Gastrocnemius medialis (tissue), 4 donors: ENCODE measurements around the gene ATOH7. TPM values are rescaled to one million over a fixed set of nuclear protein-coding genes. Genes with fewer than 3 reads are reported as not detected.

Experiments
- ATAC-seq, 2 donors: fragments of 150-250 bp; one replicate each; pipeline ENCODE4 v1.9.1; 2016
- DNase-seq, 2 donors: peaks; one replicate each; pipeline ENCODE4 v3.0.0-alpha.2; 2019
- H3K27ac ChIP-seq, 4 donors: fragments of 200-600 bp; sonication (generic); 1 replicate in 1 of 4; 2 replicates in 3 of 4; pipeline ENCODE4 v1.5.1; 2016 to 2018; ENCODE audit warnings: mild to moderate bottlenecking in 2 of 4, moderate library complexity in 1 of 4
- H3K27me3 ChIP-seq, 3 donors: fragments of 200-600 bp; sonication (generic) in 2 of 3; 1 replicate in 1 of 3; 2 replicates in 2 of 3; pipeline versions ENCODE4 v1.5.1 to v1.6.0; 2016 to 2019; ENCODE audit warnings: mild to moderate bottlenecking in 1 of 3, moderate library complexity in 1 of 3
- H3K36me3 ChIP-seq, 2 donors: fragments of 200-600 bp; sonication (generic) in 1 of 2; one replicate each; pipeline ENCODE4 v1.5.1; 2017 to 2018
- H3K4me1 ChIP-seq, 2 donors: fragments of 200-600 bp; sonication (generic) in 1 of 2; one replicate each; pipeline ENCODE4 v1.5.1; 2016 to 2017; ENCODE audit warnings: mild to moderate bottlenecking in 2 of 2
- H3K4me3 ChIP-seq, 4 donors: fragments of 200-600 bp; sonication (generic) in 3 of 4; 1 replicate in 1 of 4; 2 replicates in 3 of 4; pipeline ENCODE4 v1.5.1; 2016 to 2019; ENCODE audit warnings: mild to moderate bottlenecking in 2 of 4
- H3K9me3 ChIP-seq, 3 donors: fragments of 200-600 bp; sonication (generic) in 2 of 3; 1 replicate in 1 of 3; 2 replicates in 2 of 3; pipeline ENCODE4 v1.5.1; 2016 to 2019
- CTCF ChIP-seq, 5 experiments: fragments of 450-650 bp in 3 of 5; fragments of 200-600 bp in 2 of 5; sonication (generic) in 2 of 5; IDR thresholded peaks in 4 of 5; conservative IDR thresholded peaks in 1 of 5; 1 replicate in 4 of 5; 2 replicates in 1 of 5; pipeline ENCODE4 v1.5.1; 2016 to 2019; ENCODE audit warnings: antibody characterized with exemption in 5 of 5, mild to moderate bottlenecking in 3 of 5, moderate library complexity in 3 of 5
- POLR2A ChIP-seq, 2 donors: fragments of 450-650 bp; IDR thresholded peaks; one replicate each; pipeline ENCODE4 v1.6.1; 2017; ENCODE audit warnings: antibody characterized with exemption in 2 of 2, mild to moderate bottlenecking in 2 of 2, moderate library complexity in 2 of 2
- in situ Hi-C, 4 donors: fragments of 200-750 bp; cut with MboI; loops; one replicate each; pipeline versions ENCODE4 v1.15.0 to v1.8.0; 2017; ENCODE audit warnings: low sequenced_read_pairs in 4 of 4
- intact Hi-C: fragments of 100-400 bp; cut with DNase I; formaldehyde crosslinking; loops from one replicate; pipeline ENCODE4 v1.15.1; 2023; ENCODE audit warnings: low total_unique reads
- total RNA-seq, 4 donors: library from RNA; depleted of rRNA; stranded (reverse); fragments of >200 nt; gene quantifications; one replicate each; pipeline versions ENCODE4 v1.1.0 to v1.2.3, GENCODE V29; 2016

ATOH7 gene
- total RNA-seq, 4 donors from 2014 or later: not detected

- Histone ChIP-seq H3K27ac (no peak overlapping the region), H3K4me1 (no peaks in the 10 kb centered on the region), H3K36me3 (peaks cover 0 to 2% of the 10 kb centered on the region in 2 donors), H3K9me3 (no peaks in the 10 kb centered on the region), H3K27me3 (no peaks in the 10 kb centered on the region), H3K4me3 (no peak overlapping the region)
- TF ChIP-seq POLR2A (IDR thresholded peaks at IDR 0.05) (no peak), CTCF (IDR thresholded peaks at IDR 0.05 in 4 of 5, conservative IDR thresholded peaks at IDR 0.05 in 1 of 5) (no peak)
- intact Hi-C loops: no loop called here
- ATAC-seq (no peak), DNase-seq (no peak)
- in situ Hi-C loops: no loop called here
Observed at GRCh38 chr10:68222391-68222790, 9.5 kb downstream of the ATOH7 start.

- no peak for ATAC-seq
- intact Hi-C loops (no loop called here), in situ Hi-C loops (no loop called here)
- H3K9me3 ChIP-seq: no peaks in the 10 kb centered on the region
- DNase-seq: no peak
- TF ChIP-seq POLR2A (IDR thresholded peaks at IDR 0.05): no peak
- no peak for TF ChIP-seq CTCF (IDR thresholded peaks at IDR 0.05 in 4 of 5, conservative IDR thresholded peaks at IDR 0.05 in 1 of 5)
- peaks cover 0 to 9% of the 10 kb centered on the region in 2 donors for H3K36me3 ChIP-seq
- no peaks in the 10 kb centered on the region for H3K27me3 ChIP-seq
- H3K4me1 ChIP-seq: no peaks in the 10 kb centered on the region
- H3K27ac ChIP-seq: no peak overlapping the region
- no peak overlapping the region for H3K4me3 ChIP-seq
Observed at GRCh38 chr10:68221196-68221595, 10.7 kb downstream of the ATOH7 start.

GRCh38 chr10:68218786-68219185 is 13.1 kb downstream of the ATOH7 start:
- in situ Hi-C loops (no loop called here), intact Hi-C loops (no loop called here)
- ATAC-seq (no peak), DNase-seq (no peak)
- Histone ChIP-seq H3K27me3 (no peaks in the 10 kb centered on the region), H3K9me3 (no peaks in the 10 kb centered on the region), H3K4me1 (no peaks in the 10 kb centered on the region), H3K27ac (no peak overlapping the region), H3K4me3 (no peak overlapping the region), H3K36me3 (peaks cover 0 to 32% of the 10 kb centered on the region in 2 donors)
- no peak for TF ChIP-seq CTCF (IDR thresholded peaks at IDR 0.05 in 4 of 5, conservative IDR thresholded peaks at IDR 0.05 in 1 of 5)
- no peak for TF ChIP-seq POLR2A (IDR thresholded peaks at IDR 0.05)

GRCh38 chr10:68212721-68213352 is 19.1 kb downstream of the ATOH7 start:
- Histone ChIP-seq H3K27me3 (no peaks in the 10 kb centered on the region), H3K9me3 (no peaks in the 10 kb centered on the region), H3K4me3 (no peak overlapping the region), H3K36me3 (peaks cover 0 to 67% of the 10 kb centered on the region in 2 donors), H3K4me1 (no peaks in the 10 kb centered on the region), H3K27ac (no peak overlapping the region)
- DNase-seq (no peak), ATAC-seq (no peak)
- TF ChIP-seq POLR2A (IDR thresholded peaks at IDR 0.05) (no peak), CTCF (IDR thresholded peaks at IDR 0.05 in 4 of 5, conservative IDR thresholded peaks at IDR 0.05 in 1 of 5) (peak; percentile 25 to 42 (median 33))
- intact Hi-C loops: loop anchor here (1.0 to 5.0 kb wide), 2 partner anchors 89 to 133 kb away; no protein-coding TSS in a partner anchor
- in situ Hi-C loops: no loop called here

- in situ Hi-C loops: no loop called here
- no peaks in the 10 kb centered on the region for H3K4me1 ChIP-seq
- TF ChIP-seq CTCF (IDR thresholded peaks at IDR 0.05 in 4 of 5, conservative IDR thresholded peaks at IDR 0.05 in 1 of 5) (no peak), POLR2A (IDR thresholded peaks at IDR 0.05) (no peak)
- H3K27ac ChIP-seq: no peak overlapping the region
- H3K4me3 ChIP-seq: no peak overlapping the region
- peaks cover 0 to 70% of the 10 kb centered on the region in 2 donors for H3K36me3 ChIP-seq
- ATAC-seq (no peak), DNase-seq (no peak)
- no peaks in the 10 kb centered on the region for H3K27me3 ChIP-seq
- no peaks in the 10 kb centered on the region for H3K9me3 ChIP-seq
- intact Hi-C loops: loop anchor here (5.0 kb wide), 1 partner anchor 91 kb away; no protein-coding TSS in a partner anchor
Observed at GRCh38 chr10:68211669-68212068, 20.2 kb downstream of the ATOH7 start.
